ENCODE results near the gene ACSF2. TPM values are rescaled to one million over a fixed set of nuclear protein-coding genes. Genes with fewer than 3 reads are reported as not detected.

Gene ACSF2
- total and polyA plus RNA-seq, 2 donors (not counting 3 experiments of a cell fraction or from before 2014, with no cell fraction given): 33.2 to 37.2 TPM

GRCh38 chr17:50464736-50465135 lies 38.7 kb downstream of the ACSF2 start:
- Histone ChIP-seq H3K36me3 (ENCODE audit: control insufficient read depth in 2 of 2, extremely low read depth in 1 of 2, insufficient read depth in 2 of 2, low read length in 2 of 2) (no peaks in the 10 kb centered on the region), H3K9ac (replicated peaks; ENCODE audit: extremely low read depth, insufficient read depth, low read length) (no peak overlapping the region), H3K9me1 (replicated peaks; ENCODE audit: control insufficient read depth, extremely low read depth, insufficient read depth, low read length) (no peaks in the 10 kb centered on the region), H3K27ac (ENCODE audit: insufficient read depth, low read depth, low read length) (no peak overlapping the region), H3K4me2 (ENCODE audit: insufficient read depth, low read length) (no peak overlapping the region), H3K9me3 (replicated peaks; ENCODE audit: control insufficient read depth, insufficient read depth, low read length) (no peaks in the 10 kb centered on the region), H2AFZ (ENCODE audit: low read depth, low read length) (no peak overlapping the region), H3K27me3 (ENCODE audit: control insufficient read depth in 2 of 2, insufficient read depth in 2 of 2, low read length in 2 of 2) (peaks cover 17 to 21% of the 10 kb centered on the region in 2 experiments), H3K4me1 (ENCODE audit: control insufficient read depth, extremely low read depth, insufficient read depth, low read length) (no peaks in the 10 kb centered on the region), H3K4me3 (replicated peaks in 1 of 3; ENCODE audit: insufficient read depth in 1 of 3, low read depth in 1 of 3, low read length in 3 of 3) (no peak overlapping the region), H3K79me2 (ENCODE audit: control insufficient read depth, insufficient read depth, low read length) (no peaks in the 10 kb centered on the region), H4K20me1 (replicated peaks; ENCODE audit: control insufficient read depth, extremely low read depth, insufficient read depth, low read length) (no peaks in the 10 kb centered on the region)
- FAIRE-seq: no peak
- ChIA-PET CTCF (interaction anchor here (1.3 kb wide), 1 partner anchor 15 kb away, joined by 4 read pairs; no protein-coding TSS in a partner anchor), POLR2A (no interaction called here)
- TF ChIP-seq JUN (IDR thresholded peaks at IDR 0.05; ENCODE audit: borderline replicate concordance, insufficient read depth, insufficient read length, low read depth) (no peak), EZH2 (IDR thresholded peaks at IDR 0.05; ENCODE audit: borderline replicate concordance, low read depth, low read length, severe bottlenecking) (no peak), GATA2 (IDR thresholded peaks at IDR 0.05; ENCODE audit: insufficient read depth, insufficient read length, low read depth, low read length) (no peak), MYC (IDR thresholded peaks at IDR 0.05; ENCODE audit: low read depth, low read length) (no peak), FOS (IDR thresholded peaks at IDR 0.05; ENCODE audit: borderline replicate concordance, insufficient read depth, low read length) (no peak), POLR2A (IDR thresholded peaks at IDR 0.05; ENCODE audit: low read depth, low read length) (no peak), POLR2AphosphoS5 (IDR thresholded peaks at IDR 0.05; ENCODE audit: insufficient read depth, low read depth, low read length) (no peak), MAX (IDR thresholded peaks at IDR 0.05; ENCODE audit: insufficient read depth, insufficient read length) (no peak), CTCF (IDR thresholded peaks at IDR 0.05; ENCODE audit: extremely low read depth in 1 of 2, insufficient read depth in 1 of 2, low read depth in 1 of 2, low read length in 2 of 2) (no peak)
- dilution Hi-C loops (cut with MboI; ENCODE audit: extremely low pct_ligation_motif_present, low sequenced_read_pairs) (no loop called here), intact Hi-C loops (cut with micrococcal nuclease) (no loop called here)
- BruUV-seq (replicated peaks): no TSS peak
- no peak for DNase-seq (ENCODE audit: low read depth, low spot score)

Data from endothelial cell of umbilical vein (primary cell).